ENCODE data around the gene SIAH3.

DNA sequence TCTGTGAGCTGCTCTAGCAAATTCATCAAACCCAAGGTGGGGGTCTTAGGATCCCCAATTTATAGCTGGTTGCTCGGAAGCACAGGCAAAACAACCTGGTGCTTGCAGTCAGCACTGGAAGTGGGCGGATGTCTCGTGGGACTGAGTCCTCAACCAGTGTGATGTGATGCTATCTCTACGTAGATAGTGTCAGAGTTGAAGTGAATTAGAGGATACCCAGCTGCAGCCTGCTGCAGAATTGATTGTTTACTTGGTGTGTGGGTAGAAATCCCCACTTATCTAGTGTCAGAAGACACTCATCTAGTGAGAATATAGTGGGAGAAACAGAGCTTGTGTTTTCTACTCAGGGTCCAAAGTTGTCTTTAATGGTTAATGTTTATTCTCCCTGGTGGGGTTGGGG, 86.1 kb downstream of the SIAH3 start:
- TF ChIP-seq CTCF (conservative IDR thresholded peaks at IDR 0.05; ENCODE audit: low read depth in 2 of 2) (no peak), EZH2 (IDR thresholded peaks at IDR 0.05; ENCODE audit: low read depth, unreplicated experiment) (no peak), CREB1 (CRISPR knock-in tag; IDR thresholded peaks at IDR 0.05; ENCODE audit: low read depth) (no peak), EZH2phosphoT487 (IDR thresholded peaks at IDR 0.05; ENCODE audit: unreplicated experiment) (no peak), JUNB (IDR thresholded peaks at IDR 0.05; ENCODE audit: unreplicated experiment) (no peak), ZNF462 (CRISPR knock-in tag; IDR thresholded peaks at IDR 0.05) (no peak), POLR2AphosphoS5 (IDR thresholded peaks at IDR 0.05; ENCODE audit: low read depth) (no peak), ZNF114 (CRISPR knock-in tag; IDR thresholded peaks at IDR 0.05) (no peak), STAT1 (IDR thresholded peaks at IDR 0.05; ENCODE audit: unreplicated experiment) (no peak), NANOG (IDR thresholded peaks at IDR 0.05; ENCODE audit: borderline replicate concordance) (no peak), ZNF331 (CRISPR knock-in tag; IDR thresholded peaks at IDR 0.05; ENCODE audit: low read depth) (no peak)
- TF ChIP-seq, protein P1, sequence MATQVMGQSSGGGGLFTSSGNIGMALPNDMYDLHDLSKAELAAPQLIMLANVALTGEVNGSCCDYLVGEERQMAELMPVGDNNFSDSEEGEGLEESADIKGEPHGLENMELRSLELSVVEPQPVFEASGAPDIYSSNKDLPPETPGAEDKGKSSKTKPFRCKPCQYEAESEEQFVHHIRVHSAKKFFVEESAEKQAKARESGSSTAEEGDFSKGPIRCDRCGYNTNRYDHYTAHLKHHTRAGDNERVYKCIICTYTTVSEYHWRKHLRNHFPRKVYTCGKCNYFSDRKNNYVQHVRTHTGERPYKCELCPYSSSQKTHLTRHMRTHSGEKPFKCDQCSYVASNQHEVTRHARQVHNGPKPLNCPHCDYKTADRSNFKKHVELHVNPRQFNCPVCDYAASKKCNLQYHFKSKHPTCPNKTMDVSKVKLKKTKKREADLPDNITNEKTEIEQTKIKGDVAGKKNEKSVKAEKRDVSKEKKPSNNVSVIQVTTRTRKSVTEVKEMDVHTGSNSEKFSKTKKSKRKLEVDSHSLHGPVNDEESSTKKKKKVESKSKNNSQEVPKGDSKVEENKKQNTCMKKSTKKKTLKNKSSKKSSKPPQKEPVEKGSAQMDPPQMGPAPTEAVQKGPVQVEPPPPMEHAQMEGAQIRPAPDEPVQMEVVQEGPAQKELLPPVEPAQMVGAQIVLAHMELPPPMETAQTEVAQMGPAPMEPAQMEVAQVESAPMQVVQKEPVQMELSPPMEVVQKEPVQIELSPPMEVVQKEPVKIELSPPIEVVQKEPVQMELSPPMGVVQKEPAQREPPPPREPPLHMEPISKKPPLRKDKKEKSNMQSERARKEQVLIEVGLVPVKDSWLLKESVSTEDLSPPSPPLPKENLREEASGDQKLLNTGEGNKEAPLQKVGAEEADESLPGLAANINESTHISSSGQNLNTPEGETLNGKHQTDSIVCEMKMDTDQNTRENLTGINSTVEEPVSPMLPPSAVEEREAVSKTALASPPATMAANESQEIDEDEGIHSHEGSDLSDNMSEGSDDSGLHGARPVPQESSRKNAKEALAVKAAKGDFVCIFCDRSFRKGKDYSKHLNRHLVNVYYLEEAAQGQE (IDR thresholded peaks at IDR 0.05; ENCODE audit: unreplicated experiment), result no peak
- TF ChIP-seq, protein P2, sequence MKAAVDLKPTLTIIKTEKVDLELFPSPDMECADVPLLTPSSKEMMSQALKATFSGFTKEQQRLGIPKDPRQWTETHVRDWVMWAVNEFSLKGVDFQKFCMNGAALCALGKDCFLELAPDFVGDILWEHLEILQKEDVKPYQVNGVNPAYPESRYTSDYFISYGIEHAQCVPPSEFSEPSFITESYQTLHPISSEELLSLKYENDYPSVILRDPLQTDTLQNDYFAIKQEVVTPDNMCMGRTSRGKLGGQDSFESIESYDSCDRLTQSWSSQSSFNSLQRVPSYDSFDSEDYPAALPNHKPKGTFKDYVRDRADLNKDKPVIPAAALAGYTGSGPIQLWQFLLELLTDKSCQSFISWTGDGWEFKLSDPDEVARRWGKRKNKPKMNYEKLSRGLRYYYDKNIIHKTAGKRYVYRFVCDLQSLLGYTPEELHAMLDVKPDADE (IDR thresholded peaks at IDR 0.05), result no peak

Data from GM23338 (cell line).